Measurements from ENCODE around the gene CNIH1. TPM values are rescaled to one million over a fixed set of nuclear protein-coding genes. Genes with fewer than 3 reads are reported as not detected.
"Not testable (repeated sequence)": the region's sequence is repeated elsewhere in the genome, so short reads cannot be mapped to it uniquely, and the experiment has no call there.

The CNIH1 gene
- total RNA-seq, 1 experiment from 2014 or later = 80.7 TPM

DNA sequence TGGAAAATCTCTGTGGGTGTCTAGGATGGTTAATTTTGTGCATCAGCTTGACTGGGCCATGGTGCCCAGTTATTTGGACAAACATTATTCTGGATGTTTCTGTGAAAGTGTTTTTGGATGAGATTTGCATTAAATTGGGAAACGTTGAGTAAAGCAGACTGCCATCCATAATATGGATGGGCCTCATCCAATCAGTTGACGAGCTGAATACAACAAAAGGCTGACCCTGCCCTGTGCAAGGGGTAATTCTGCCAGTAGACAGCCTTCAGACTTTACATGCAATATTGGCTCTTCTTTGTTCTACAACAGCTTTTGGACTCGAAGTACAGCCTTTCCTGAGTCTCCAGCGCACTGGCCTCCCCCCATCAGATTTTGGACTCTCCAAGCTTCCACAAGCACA, 45.9 kb downstream of the CNIH1 start (continued):
- TF ChIP-seq ERG (CRISPR knock-in tag; IDR thresholded peaks at IDR 0.05) = no peak

DNA sequence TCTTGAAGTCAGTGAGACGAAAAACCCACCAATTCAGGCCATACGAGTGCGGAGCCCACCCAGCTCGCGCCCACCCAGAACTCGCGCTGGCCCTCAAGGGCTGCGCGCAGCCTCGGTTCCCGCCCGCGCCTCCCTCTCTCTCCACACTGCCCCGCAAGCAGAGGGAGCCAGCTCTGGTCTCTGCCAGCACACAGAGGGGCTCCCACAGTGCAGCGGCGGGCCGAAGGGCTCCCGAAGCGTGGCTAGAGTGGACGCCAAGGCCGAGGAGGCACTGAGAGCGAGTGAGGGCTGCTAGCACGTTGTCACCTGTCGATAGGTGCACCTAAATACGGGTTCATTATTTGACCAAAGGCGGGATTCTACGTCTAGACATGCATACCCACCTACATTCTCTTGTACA, 46.6 kb downstream of the CNIH1 start:
- DNase-seq (ENCODE audit: low spot score) = no peak
- Mint-ChIP-seq H3K9me3 (no peaks in the 10 kb centered on the region), H3K4me3 (no peak overlapping the region), H3K36me3 (no peaks in the 10 kb centered on the region), H3K27ac (no peak overlapping the region), H3K4me1 (peaks cover 38% of the 10 kb centered on the region), H3K27me3 (ENCODE audit: low read depth) (peaks cover 11% of the 10 kb centered on the region; the same call in 1 of the 2 replicates)
- ATAC-seq = no peak
- CTCF ChIA-PET = interaction anchor here (1.1 to 7.1 kb wide), 6 partner anchors 13 to 99 kb away, joined by 3 to 71 read pairs (median 18); no protein-coding TSS in a partner anchor
- POLR2A ChIA-PET = no interaction called here
- TF ChIP-seq MYBL2 (CRISPR knock-in tag; IDR thresholded peaks at IDR 0.05) (no peak), SMAD4 (CRISPR knock-in tag; IDR thresholded peaks at IDR 0.05) (no peak), HMGXB4 (CRISPR knock-in tag; IDR thresholded peaks at IDR 0.05) (no peak)
- TF ChIP-seq, protein P1, sequence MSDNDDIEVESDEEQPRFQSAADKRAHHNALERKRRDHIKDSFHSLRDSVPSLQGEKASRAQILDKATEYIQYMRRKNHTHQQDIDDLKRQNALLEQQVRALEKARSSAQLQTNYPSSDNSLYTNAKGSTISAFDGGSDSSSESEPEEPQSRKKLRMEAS (CRISPR knock-in tag; IDR thresholded peaks at IDR 0.05) = no peak
- TF ChIP-seq, protein P2, sequence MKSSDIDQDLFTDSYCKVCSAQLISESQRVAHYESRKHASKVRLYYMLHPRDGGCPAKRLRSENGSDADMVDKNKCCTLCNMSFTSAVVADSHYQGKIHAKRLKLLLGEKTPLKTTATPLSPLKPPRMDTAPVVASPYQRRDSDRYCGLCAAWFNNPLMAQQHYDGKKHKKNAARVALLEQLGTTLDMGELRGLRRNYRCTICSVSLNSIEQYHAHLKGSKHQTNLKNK (CRISPR knock-in tag; IDR thresholded peaks at IDR 0.05) = no peak

GRCh38 chr14:54392986-54393884, 47.9 kb downstream of the CNIH1 start:
- ATAC-seq, H3K27ac Mint-ChIP-seq, H3K36me3 Mint-ChIP-seq, H3K9me3 Mint-ChIP-seq: not testable (repeated sequence)
- ChIA-PET CTCF (interaction anchor here (0.6 to 7.1 kb wide), 9 partner anchors 11 to 198 kb away, joined by 3 to 71 read pairs (median 4); no protein-coding TSS in a partner anchor), POLR2A (interaction anchor here (0.6 kb wide), 3 partner anchors 291 to 873 kb away, joined by 3 to 5 read pairs (median 3); no protein-coding TSS in a partner anchor)
- Mint-ChIP-seq H3K4me3 (peak overlapping the region; percentile 38; the same call in 1 of the 2 replicates), H3K4me1 (peaks cover 27% of the 10 kb centered on the region), H3K27me3 (ENCODE audit: low read depth) (peaks cover 11% of the 10 kb centered on the region; the same call in 1 of the 2 replicates)
- peak; percentile 32 for DNase-seq (ENCODE audit: low spot score)

DNA sequence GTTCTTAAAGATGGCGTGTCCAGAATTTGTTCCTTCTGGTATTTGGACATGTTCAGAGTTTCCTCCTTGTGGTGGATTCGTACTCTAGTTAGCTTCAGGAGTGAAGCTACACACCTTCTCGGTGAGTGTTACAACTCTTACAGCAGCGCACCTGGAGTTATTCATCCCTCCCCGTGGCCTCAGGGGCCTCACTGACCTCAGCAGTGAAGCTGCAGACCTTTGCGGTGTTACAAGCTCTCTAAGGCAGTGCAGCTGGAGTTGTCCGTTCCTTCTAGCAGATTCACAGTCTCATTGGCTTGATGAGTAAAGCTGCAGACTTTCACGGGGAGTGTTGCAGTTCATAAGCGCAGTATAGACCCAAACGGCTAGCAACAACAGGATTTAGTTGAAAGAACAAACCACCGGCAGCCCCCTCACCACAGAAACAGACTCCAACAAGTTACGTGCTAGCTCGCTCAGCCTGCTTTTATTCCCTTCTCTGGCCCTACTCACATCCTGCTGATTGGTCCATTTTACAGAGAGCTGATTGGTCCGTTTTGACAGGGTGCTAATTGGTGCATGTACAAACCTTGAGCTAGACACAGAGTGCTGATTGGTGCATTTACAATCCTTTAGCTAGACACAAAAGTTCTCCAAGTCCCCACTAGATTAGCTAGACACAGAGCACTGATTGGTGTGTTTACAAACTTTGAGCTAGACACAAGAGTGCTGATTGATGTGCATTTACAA, 48.9 kb downstream of the CNIH1 start:
- H3K27ac Mint-ChIP-seq = no peak overlapping the region
- no peak for ATAC-seq
- no peak for DNase-seq (ENCODE audit: low spot score)
- peaks cover 8% of the 10 kb centered on the region; the same call in 1 of the 2 replicates for H3K27me3 Mint-ChIP-seq (ENCODE audit: low read depth)
- POLR2A ChIA-PET = no interaction called here
- no peak overlapping the region for H3K4me3 Mint-ChIP-seq
- H3K9me3 Mint-ChIP-seq = no peaks in the 10 kb centered on the region
- H3K4me1 Mint-ChIP-seq = peaks cover 21% of the 10 kb centered on the region; the same call in 1 of the 2 replicates
- TF ChIP-seq ZNF423 (CRISPR knock-in tag; IDR thresholded peaks at IDR 0.05) (no peak), NFYB (CRISPR knock-in tag; conservative IDR thresholded peaks at IDR 0.05; ENCODE audit: low read depth) (peak; percentile 71), IRF1 (CRISPR knock-in tag; IDR thresholded peaks at IDR 0.05) (no peak), NR2C2 (CRISPR knock-in tag; IDR thresholded peaks at IDR 0.05) (no peak), SMAD3 (CRISPR knock-in tag; IDR thresholded peaks at IDR 0.05; ENCODE audit: borderline replicate concordance) (no peak), PRRX2 (CRISPR knock-in tag; IDR thresholded peaks at IDR 0.05) (no peak)
- TF ChIP-seq, protein P3, sequence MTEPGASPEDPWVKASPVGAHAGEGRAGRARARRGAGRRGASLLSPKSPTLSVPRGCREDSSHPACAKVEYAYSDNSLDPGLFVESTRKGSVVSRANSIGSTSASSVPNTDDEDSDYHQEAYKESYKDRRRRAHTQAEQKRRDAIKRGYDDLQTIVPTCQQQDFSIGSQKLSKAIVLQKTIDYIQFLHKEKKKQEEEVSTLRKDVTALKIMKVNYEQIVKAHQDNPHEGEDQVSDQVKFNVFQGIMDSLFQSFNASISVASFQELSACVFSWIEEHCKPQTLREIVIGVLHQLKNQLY (CRISPR knock-in tag; IDR thresholded peaks at IDR 0.05) = no peak
- CTCF ChIA-PET = interaction anchor here (0.6 to 7.1 kb wide), 6 partner anchors 11 to 101 kb away, joined by 3 to 71 read pairs (median 12); no protein-coding TSS in a partner anchor
- H3K36me3 Mint-ChIP-seq = no peaks in the 10 kb centered on the region

Data from WTC11 (cell line).